Stimulated activated CD4-positive, alpha-beta T cell treated with anti-CD3 and anti-CD28 coated beads, Interleukin-15, amount 100 ng/mL, for 1 hour (primary cell): ENCODE measurements around the gene ARID3A.

Experiments
- DNase-seq, 2 donors: peaks; one replicate each; pipeline ENCODE4 v3.0.0-alpha.2; 2020; ENCODE audit warnings: low read depth in 1 of 2, low spot score in 1 of 2

ARID3A gene

DNA sequence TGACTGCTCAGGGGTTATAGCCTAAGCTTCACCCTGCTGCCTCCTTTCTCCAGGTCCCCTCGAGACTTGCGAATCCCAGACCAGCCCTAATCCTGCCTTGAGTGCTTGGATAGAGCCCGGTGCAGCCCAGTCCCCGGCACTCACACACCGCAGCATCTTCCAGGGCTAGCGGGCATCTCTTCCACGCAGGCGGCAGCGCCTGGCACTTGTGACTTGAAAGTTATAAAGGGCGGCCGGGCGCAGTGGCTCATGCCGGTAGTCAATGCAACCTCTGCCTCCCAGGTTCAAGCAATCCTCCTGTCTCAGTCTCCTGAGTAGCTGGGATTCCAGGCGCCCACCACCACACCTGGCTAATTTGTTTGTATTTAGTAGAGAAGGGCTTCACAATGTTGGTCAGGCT, 60.2 kb downstream of the ARID3A start:
- DNase-seq = no peak

DNA sequence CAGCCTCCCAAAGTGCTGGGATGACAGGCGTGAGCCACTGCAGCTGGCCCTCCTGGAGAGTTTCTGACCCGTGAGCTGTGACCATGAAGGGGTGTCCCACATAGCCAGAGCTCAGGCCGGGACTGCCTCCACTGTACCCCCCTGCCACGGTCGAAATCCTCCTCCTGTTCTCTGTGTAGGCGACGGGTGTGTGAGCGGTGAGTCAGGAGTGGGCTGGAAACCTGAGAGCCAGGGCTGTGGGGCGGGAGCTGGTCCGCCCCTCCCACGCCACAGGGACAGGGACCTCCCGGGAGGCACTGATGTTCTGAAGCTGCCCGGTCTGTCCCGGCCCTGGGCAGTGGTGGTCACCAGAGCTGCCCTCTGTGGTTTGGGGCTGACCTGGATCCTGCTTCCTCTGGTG, 62.2 kb downstream of the ARID3A start:
- DNase-seq = no peak

DNA sequence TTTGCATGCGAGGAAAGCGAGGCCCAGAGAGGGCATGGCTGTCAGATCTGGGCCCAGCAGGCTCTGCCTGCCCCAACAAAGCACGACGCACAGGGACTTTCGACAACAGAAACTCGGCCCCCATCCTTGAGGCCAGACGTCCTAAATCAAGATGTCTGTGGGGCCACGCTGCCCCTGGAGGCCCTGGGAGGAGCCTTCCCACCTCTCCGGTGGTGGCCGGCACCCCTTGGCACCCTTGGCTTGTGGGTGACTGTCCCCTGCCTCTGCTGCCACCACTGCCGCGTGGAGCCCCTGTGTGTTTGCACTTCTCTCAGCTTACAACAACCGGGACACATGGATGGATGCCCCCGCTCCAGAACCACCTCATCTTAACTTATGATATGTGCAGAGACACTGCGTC, 62.7 kb downstream of the ARID3A start:
- DNase-seq = no peak

GRCh38 chr19:989381-990081, 63.7 kb downstream of the ARID3A start:
- no peak for DNase-seq

GRCh38 chr19:990119-990571, 64.3 kb downstream of the ARID3A start:
- no peak for DNase-seq

- DNase-seq = no peak
Observed at GRCh38 chr19:990746-991145, 64.9 kb downstream of the ARID3A start.

GRCh38 chr19:991174-991931, 65.5 kb downstream of the ARID3A start:
- peak; percentile 17 to 48 for DNase-seq

DNA sequence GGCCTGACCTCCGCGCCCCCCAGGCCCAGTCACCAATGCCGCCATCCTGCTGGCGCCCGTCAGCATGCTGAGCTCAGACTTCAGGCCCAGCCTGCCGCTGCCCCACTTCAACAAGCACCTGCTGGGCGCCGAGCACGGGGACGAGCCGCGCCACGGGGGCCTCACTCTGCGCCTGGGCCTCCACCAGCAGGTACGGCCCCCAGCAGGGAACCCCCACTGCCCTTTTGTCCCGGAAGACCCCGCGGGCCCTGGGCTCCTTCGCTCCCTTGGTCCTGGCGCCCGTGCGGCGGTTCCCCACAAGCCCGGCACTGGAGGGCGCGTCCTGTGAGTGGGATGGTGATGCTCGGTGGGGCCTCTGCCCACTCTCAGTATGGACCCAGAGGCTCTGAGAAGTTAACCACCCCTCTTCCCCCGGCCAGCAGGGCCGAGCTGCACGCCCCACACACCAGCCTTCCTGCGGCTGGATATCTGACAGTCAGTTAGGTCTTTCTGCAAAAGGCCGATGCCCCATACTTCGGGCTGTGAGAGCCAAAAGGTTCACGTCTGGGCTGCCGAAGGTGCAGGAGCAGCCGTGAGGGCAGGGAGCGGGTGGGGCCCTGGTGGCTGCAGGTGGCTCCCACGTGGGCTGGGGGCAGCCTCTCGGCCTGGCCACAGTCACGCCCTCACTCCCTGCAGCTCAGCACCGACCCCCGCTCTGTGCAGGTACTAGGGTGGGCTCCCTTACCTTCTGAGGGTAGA, 66.3 kb downstream of the ARID3A start:
- DNase-seq = no peak

GRCh38 chr19:992670-993055, 66.8 kb downstream of the ARID3A start:
- no peak for DNase-seq

- DNase-seq = no peak
Observed at GRCh38 chr19:993361-993830, 67.6 kb downstream of the ARID3A start.

- no peak for DNase-seq
Observed at GRCh38 chr19:993831-994393, 68.1 kb downstream of the ARID3A start.

DNA sequence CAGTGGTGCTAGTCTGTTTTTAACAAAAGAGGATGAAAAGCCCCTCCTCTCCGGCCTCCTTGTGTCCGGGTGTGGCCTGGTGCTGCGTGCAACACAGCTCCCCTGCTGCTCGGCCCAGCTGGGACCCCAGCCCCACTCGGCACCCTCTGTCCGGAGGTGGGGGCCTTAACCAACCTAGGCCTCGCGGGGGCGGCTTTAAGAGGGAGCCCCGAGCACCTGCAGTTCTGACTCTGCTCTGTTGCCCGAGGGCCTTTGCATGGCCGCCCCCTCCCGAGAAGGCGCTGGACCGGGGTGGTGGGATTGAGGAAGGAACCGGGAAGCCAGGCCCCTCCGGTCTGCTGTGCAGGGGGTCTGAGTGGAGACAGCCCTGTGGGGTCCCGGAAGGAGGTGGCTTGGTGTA, 68.7 kb downstream of the ARID3A start:
- no peak for DNase-seq

DNA sequence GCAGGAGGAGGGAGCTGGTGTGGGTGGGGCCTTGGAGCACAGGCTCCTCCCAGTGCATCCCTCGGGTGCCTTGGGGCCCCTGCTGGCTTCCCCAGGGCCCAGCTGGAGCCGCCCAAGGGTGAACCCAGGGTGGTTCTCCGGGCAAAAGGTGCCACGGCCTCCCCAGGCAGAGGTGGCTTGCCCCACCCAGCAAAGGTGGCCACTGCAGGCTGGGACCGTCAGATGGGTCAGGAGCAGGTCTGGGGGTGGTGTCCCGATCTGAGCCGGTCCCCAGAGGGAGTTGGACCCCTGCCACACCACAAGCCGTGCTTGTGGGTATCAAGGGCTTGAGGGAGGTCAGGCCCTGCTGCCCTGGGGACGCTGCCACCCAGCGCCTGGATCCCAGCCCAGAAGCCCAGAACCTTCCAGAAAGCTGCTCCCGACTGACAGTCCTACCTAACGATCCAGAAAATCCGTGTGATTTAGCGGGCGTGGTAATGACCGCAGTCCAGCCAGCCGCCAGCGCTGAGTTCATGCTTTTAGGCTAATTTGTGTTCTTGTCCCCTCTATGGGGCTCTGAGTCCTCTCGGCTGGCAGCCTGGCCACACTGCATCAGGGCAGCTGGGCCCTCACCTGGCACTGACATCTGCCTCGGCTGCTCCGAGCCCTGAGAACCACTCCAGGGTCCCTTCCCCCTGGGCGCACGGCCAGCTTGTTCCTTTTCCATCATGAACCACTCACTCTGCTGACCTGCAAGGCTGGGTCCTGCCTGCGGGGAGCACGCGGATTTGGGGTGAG, 69.4 kb downstream of the ARID3A start:
- no peak for DNase-seq

DNA sequence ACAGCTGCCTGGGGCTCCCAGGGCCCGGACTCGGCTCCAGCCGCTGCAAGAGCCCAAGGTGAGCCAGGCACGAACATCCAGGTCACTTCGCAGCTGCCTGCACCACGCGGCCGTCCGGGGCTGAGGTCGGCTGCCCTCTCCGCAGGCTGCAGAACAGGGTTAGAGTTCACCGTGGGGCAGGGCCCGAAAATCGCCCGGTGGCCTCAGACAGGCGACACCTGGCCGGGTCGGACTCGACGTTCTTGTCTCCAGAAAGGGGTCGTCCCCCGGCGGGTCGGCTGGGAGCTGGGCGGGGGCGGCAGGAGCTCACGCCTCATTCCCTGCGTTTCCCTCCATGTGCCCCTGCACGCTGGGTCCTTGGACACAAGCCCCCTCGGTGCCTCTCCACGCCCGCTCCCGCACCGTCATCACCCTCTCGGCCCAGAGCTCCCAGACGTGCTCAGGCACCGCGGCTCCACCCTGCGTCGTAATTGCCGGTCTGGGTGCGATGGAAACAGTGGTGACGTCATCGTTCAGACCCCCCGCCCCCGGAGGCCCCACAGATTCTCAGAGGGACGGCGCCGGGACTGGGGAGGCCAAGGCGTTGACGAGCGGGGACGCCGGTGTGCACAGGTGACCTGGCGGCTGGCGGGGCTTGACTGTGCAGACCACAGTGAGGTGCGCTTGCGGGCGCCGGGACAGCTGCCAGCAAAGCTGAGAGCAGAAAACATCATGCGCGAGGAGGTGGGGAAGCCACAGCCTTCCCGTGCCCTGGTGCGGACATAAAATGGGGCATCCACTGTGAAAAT, 70.4 kb downstream of the ARID3A start:
- peak; percentile 35 to 60 for DNase-seq

- DNase-seq = no peak
Observed at GRCh38 chr19:998064-998463, 72.2 kb downstream of the ARID3A start.

- DNase-seq = no peak
Observed at GRCh38 chr19:999379-999719, 73.5 kb downstream of the ARID3A start.

DNA sequence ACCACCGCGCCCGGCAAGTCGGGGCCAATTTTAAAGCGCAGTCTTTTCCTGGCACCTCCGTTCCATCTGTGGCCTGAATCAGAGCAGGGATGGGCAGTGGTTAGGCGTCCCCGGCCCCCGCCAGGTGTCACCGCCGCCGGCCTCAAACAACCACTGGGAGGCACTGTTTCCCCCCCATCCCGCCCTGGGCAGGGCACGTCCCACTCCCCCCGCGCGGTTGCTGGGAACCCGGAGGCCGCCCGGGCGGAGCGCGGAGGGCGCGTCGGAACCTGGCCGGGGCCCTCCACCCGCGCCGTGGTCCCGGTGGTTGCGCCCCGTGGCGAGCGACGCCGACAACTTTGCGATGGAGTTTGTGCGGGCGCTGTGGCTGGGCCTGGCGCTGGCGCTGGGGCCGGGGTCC, 74.3 kb downstream of the ARID3A start, which contains the start of gene GRIN3B:
GRIN3B (plus strand) TSS at position 325 of the 400 bp plus-strand sequence; CDS start at position 344, 19 bp downstream.
- peak; percentile 30 to 57 for DNase-seq

DNA sequence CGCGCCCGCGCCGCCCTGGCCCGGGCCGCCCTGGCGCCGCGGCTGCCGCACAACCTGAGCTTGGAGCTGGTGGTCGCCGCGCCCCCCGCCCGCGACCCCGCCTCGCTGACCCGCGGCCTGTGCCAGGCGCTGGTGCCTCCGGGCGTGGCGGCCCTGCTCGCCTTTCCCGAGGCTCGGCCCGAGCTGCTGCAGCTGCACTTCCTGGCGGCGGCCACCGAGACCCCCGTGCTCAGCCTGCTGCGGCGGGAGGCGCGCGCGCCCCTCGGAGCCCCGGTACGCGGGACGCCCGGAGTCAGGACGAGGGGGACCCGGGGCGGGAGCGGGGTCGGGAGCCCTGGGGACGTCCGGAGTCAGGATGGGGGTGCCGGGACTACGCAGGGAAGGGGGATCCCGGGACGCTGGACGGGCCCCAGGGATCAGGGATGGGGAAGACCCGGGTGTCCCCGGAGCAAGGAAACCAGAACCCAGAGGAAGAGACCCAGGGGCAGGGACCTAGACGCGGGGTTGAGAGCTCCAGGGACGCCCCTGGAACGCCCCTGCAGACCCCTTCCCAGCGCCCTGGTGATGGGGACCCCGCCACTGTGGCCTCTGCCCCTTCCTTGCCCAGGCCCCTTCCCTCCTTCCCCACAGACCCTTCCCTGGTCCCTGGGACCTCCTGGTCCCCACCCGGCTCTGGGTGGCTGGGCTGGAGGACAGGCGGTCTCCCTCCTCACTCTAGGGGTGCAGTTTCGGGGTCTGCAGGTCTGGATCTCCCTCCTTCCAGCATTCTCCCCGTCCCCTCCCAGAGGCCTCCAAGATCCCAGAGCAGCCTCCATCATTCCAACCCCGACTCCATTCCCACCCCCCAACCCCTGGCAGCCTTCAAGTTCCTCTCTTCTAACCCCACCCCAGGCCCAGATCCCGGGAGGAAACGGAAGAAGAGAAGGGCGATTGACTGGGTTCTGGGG, 75.0 kb downstream of the ARID3A start:
- DNase-seq = no peak
